Measurements from ENCODE around the gene UPF3A.
"Not testable (repeated sequence)": the region's sequence is repeated elsewhere in the genome, so short reads cannot be mapped to it uniquely, and the experiment has no call there.

UPF3A gene, protein sequence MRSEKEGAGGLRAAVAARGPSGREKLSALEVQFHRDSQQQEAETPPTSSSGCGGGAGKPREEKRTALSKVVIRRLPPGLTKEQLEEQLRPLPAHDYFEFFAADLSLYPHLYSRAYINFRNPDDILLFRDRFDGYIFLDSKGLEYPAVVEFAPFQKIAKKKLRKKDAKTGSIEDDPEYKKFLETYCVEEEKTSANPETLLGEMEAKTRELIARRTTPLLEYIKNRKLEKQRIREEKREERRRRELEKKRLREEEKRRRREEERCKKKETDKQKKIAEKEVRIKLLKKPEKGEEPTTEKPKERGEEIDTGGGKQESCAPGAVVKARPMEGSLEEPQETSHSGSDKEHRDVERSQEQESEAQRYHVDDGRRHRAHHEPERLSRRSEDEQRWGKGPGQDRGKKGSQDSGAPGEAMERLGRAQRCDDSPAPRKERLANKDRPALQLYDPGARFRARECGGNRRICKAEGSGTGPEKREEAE

DNA sequence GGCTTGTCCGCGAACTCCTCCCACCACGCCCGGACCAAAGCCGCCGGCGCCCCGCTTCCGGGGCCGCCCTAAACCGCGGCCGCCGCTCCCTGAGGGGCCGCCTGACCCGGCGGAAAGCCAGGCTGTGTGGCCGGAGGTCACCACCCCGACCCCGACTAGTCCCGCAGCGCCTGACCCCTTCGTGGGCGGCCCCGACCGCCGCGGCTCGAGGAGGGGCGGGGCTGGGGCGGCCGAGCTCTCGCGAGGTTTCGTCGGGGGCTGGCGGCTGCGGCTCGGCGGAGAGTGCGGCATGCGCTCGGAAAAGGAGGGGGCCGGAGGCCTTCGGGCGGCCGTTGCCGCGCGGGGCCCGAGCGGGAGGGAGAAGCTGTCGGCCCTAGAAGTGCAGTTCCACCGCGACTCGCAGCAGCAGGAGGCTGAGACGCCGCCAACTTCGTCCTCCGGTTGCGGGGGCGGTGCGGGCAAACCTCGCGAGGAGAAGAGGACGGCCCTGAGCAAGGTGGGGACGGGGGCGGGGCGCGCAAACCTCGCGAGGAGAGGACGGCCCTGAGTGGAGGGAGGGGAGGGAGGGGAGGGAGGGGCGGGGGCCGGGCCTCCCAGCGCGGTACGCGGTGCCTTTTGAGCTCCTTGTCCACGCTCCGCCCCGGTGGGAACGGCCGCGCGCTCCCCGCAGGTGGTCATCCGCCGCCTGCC is at the start of gene UPF3A:
Gene UPF3A (plus strand): TSS at position 251 of the 690 bp plus-strand sequence. CDS start 39 bp downstream, at position 290.
- peak; percentile 71 to 79 for DNase-seq (ENCODE audit: low read depth in 2 of 2, low spot score in 1 of 2)

DNA sequence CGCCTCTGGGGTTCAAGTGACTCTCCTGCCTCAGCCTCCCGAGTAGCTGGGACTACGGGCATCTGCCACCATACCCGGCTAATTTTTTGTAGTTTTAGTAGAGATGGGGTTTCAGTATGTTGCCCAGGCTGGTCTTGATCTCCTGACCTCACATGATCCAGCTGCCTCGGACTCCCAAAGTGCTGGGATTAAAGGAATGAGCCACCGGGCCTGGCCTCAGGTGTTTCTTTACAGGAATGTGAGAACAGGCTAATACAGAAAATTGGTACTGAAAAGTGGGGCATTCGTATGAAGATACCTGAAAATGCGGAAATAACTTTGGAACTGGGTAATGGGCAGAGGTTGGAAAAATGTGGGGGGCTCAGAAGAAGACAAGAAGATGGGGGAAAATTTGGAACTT is 49.5 kb upstream of the UPF3A start:
- no peak for DNase-seq (ENCODE audit: low read depth in 2 of 2, low spot score in 1 of 2)

DNA sequence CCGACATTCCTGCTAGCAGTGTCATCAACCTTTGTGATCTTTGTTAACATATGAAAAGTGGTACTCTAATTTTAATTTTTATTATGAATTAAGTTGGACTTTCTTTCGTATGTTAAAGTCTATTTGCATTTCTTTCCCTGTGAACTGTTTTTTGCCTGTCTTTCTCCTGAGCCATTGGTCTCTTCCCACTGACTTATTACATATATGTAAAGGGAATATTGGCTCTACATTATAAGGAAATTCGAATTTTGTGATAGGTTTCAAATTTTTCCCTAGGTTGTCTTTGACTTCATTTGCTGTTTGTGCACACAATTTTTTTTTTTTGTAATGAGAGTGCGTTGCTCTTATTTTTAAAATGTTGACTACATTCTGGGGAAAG is 47.1 kb upstream of the UPF3A start:
- no peak for DNase-seq (ENCODE audit: low read depth in 2 of 2, low spot score in 1 of 2)

DNA sequence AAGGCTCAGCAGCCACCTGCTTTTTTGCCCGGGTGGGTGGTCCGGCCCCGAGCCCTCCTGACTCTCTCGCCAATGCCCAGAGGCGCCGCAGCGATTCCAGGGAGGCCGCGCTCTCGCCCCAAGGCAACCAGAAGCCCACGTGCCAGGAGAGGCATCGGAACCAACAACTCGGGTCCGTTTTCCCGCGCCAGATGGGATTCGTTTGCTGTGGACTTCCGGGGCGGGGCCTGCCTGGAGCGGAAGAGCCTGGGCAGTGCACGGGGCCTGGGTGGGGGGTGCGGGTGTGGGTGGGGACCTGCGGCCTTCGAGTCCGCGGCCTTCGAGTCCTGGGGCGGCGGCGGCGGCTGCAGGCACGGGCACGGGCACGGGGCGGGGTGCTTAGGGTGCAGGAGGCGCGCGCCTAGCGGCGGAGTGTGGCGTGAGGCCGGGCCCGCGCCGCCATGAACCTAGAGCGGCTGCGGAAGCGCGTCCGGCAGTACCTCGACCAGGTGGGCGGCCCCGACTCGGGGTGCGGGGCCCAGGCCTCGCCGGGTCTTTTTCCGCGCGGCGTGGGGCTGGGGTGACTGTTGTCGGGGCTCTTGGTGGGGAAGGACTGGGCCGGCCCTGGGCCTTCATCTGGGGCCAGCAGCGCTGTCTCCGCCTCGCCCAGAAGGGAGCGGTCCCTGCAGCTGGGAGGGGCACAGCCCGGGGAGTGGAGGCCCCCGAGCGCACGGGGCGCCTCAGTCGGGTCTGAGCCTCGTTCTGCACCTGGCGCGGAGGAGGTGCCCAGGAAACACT is 46.6 kb upstream of the UPF3A start, which contains the start of gene CDC16:
Gene CDC16 (plus strand): TSS at position 253 of the 777 bp plus-strand sequence. CDS start 188 bp downstream, at position 441.
- DNase-seq (ENCODE audit: low read depth in 2 of 2, low spot score in 1 of 2): peak; percentile 56 to 72

DNA sequence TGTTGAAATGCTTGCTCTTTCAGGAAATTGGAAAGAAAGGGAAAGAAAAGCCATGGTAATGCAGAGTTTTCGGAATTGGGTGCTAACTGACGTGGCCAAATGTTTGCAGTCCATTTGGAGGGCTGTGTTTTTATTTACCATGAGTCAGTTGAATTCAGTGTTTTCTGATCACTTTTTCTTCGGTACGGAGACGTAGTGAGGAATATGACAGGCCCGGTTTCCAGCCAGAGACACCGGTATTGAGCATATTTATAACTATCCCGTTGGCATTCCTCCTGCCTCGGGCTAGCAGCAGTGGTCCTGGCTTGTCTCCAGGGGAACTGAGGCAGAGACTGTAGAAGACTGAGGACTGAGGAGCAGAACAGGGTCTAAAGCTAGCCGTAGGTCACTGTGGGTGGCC is 45.7 kb upstream of the UPF3A start:
- DNase-seq (ENCODE audit: low read depth in 2 of 2, low spot score in 1 of 2): no peak

DNA sequence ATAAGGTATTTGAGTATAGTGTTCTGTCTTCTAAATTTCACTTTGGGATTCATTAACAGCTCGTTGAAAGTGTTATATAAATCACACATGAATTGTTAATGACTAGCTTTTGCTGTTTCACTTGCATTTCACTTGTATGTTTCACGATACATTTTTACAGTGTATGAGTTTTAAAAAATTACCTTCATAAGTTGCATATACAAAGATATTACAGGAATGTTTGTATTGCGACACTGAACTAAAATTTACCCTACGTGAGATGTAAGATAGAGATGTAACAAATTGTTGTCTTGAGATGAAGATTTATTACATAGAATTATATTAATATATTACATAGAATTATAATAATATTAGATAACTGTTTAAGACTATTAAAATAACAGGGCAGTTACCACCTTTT is 45.2 kb upstream of the UPF3A start:
- no peak for DNase-seq (ENCODE audit: low read depth in 2 of 2, low spot score in 1 of 2)

DNA sequence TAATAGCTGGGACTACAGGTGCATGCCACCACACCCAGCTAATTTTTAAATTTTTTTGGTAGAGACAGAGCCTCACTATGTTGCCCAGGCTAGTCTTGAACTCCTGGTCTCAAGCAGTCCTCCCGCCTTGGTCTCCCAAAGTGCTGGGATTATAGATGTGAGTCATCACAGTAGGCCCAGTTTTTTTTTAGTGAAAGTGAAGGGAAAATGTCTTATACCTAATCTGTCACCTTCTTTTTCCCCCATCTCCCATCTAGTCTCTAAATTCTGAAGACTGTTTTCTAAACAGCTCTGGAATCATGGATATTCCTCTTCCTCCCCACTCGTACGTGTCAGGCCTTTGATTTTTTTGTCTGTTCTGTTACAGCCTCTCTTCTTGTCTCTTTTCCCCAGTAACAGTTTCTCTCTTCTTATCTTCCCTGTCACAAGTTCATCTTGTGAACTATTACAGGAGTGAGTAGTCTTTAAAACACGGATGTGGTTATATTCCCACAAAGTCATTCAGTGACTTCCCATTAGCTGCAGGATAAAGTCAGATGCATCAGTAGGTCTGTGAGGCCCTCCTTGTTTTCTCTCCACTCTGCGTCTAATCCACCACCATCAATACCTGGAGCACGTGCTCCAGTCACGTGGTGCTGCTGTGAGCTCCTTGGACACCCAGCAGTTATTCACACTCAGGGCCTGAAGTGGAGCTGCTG is 43.8 kb upstream of the UPF3A start:
- no peak for DNase-seq (ENCODE audit: low read depth in 2 of 2, low spot score in 1 of 2)

DNA sequence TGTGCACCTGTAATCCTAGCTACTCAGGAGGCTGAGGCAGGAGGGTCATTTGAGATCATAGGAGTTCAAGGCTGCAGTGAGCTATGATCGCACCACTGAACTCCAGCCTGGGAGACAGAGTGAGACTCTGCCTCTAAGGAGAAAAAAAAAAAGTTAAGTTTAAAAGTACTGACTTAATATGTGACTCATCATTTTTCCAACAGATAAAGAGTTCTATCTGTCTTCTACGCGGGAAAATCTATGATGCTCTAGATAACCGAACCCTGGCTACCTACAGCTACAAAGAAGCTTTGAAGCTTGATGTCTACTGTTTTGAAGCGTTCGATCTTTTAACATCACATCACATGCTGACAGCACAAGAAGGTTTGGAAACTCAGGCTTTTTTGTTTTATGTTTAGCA is 39.5 kb upstream of the UPF3A start:
- no peak for DNase-seq (ENCODE audit: low read depth in 2 of 2, low spot score in 1 of 2)

DNA sequence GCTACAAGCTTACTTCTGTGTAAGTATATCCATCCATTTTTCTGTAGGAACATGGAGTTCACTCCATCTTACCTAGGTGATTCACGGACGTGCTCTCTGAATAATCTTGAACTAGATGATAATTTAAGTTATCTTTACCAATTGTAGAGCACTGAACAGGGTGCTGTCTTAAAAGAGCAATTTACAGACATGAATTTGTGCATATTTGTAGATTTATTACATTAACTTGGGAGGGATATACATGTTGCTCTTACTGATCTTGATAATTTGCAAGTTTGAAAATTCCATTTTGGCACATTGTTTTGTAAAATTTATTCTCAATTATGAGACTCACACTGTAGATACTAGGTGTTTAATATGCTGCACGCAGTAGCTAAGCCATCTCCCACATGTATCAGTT is 37.4 kb upstream of the UPF3A start:
- DNase-seq (ENCODE audit: low read depth in 2 of 2, low spot score in 1 of 2): no peak

DNA sequence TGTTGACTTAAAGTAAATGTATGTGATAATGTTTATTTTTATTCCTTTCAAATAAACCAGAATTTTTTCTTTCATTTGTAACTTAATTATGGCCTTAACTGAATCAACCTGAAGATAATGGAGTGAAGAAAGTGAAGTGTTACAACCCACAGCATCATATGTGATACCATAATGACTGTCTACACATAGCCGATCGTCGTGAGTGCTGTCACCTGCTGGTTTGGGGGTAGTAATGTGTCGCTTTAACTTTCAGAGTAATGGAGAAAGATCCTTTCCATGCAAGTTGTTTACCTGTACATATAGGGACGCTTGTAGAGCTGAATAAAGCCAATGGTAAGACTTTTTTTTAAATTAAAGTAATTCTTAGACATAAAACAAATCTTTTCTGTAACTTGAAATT is 36.8 kb upstream of the UPF3A start:
- no peak for DNase-seq (ENCODE audit: low read depth in 2 of 2, low spot score in 1 of 2)

DNA sequence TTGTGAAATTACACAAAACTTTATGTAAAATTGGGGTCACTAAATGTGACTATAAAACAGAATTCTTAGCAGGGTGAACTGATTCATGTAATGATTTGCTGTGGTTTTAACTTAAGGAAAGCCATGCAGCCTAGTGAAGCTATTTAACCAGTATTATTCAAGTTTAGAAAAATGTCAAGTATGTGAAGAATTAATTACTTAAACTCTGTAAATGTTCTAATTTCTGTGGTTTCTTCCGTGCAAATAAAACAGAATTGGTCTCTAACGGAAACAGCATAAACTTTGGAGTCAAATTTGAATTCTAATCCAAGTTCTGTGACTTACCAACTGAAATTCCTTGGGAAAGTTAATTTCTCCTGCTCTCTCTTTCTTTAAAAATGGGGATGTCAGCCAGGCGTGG is 33.4 kb upstream of the UPF3A start:
- no peak for DNase-seq (ENCODE audit: low read depth in 2 of 2, low spot score in 1 of 2)

DNA sequence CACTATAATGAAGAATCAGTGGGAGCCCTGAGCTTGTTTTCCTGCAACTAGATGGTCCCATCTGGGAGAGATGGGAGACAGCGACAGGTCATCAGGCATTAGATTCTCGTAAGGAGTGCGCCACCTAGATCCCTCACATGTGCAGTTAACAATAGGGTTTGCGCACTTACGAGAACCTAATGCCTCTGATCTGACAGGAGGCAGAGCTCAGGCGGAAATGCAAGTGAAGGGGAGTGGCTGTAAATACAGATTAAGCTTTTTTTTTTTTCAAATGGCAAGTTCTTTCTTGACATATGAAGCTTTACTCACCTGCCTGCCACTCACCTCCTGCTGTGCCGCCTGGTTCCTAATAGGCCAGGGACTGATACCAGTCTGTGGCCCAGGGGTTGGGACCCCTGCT is 32.3 kb upstream of the UPF3A start:
- no peak for DNase-seq (ENCODE audit: low read depth in 2 of 2, low spot score in 1 of 2)

DNA sequence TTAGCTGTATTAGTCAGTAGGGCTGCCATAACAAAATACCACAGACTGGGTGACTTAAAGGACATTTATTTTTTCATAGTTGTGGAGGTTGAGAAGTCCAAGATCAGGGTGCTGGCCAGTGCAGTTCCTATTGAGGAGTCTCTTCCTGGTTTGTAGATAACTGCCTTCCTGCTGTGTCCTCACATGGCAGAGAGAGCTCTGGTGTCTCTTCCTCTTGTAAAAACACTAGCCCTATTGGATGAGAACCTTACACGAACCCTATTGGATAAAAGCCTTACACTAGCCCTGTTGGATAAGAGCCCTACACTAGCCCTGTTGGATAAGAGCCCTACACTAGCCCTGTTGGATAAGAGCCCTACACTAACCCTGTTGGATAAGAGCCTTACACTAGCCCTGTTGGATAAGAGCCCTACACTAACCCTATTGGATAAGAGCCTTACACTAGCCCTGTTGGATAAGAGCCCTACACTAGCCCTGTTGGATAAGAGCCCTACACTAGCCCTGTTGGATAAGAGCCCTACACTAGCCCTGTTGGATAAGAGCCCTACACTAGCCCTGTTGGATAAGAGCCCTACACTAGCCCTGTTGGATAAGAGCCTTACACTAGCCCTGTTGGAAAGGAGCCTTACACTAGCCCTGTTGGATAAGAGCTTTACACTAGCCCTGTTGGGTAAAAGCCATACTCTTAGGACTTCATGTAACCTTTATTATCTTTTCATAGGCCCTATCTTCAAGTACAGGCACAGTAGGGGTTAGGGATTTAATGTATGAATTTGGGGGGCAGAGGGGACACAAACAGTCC is 29.6 kb upstream of the UPF3A start:
- DNase-seq (ENCODE audit: low read depth in 2 of 2, low spot score in 1 of 2): not testable (repeated sequence)

DNA sequence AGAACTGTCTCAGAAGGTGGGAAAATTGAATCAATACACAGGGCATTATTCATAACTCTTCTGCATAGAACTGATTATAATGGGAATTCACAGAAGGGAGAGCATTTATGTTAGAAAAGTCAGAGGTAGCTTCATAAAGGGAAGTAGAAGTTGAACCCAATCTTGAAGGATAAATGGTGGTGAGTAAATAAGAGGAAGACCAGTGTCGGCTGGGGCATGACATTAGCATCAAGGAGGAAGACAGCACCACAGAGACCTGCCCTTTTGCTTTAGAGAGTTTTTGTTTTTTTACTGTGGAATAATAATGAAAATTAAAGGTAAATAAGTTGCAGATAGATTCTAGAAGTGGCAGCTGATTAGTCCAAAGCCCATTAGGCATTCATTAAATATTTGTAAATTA is 24.9 kb upstream of the UPF3A start:
- DNase-seq (ENCODE audit: low read depth in 2 of 2, low spot score in 1 of 2): no peak

DNA sequence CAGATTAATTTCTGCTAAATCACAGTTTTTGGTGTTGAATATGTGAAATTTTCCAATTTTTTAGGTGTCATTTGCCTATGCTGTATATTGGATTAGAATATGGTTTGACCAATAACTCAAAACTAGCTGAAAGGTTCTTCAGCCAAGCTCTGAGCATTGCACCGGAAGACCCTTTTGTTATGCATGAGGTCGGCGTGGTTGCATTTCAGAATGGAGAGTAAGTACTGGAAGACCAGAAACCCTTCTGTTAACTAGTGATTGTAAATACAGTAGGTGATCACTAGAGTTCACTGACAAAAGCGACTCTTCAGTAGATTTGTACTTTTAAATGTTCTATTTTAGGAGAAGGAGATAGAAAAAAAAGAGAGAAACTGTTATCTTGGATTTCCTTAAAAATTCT is 24.4 kb upstream of the UPF3A start:
- no peak for DNase-seq (ENCODE audit: low read depth in 2 of 2, low spot score in 1 of 2)

DNA sequence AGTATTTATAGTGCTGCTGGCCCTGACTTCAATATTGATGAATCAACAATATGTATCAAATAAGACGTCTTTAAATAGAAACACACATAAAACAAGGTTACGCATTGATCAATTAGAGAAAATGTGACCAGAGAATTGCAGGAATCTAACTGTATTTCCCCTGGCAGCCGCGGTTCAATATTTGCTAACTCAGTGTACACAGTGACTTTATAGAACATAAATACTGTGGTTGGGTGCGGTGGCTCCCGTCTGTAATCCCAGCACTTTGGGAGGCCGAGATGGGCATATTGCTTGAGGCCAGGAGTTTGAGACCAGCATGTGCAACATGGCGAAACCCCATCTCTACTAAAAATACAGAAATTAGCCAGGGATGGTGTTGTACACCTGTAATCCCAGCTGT is 22.8 kb upstream of the UPF3A start:
- no peak for DNase-seq (ENCODE audit: low read depth in 2 of 2, low spot score in 1 of 2)

DNA sequence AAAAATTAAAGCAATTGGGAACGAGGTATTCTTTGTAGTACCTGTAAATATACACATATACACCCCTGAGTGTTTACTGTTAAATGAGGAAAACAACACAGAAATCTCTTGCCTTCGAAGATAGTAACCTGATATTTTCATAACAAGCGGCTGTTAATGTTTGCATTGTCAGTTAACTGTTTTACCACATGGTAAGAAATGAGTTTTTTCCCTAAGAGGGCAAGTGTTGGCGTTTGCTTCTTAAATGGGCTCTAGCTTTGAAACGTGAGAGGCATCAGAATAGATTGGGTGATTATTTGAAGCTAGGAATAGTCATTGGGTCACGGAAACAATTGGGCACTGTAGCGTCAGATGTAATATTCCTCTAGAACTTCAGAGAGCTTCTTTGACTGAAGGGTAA is 22.0 kb upstream of the UPF3A start:
- no peak for DNase-seq (ENCODE audit: low read depth in 2 of 2, low spot score in 1 of 2)

DNA sequence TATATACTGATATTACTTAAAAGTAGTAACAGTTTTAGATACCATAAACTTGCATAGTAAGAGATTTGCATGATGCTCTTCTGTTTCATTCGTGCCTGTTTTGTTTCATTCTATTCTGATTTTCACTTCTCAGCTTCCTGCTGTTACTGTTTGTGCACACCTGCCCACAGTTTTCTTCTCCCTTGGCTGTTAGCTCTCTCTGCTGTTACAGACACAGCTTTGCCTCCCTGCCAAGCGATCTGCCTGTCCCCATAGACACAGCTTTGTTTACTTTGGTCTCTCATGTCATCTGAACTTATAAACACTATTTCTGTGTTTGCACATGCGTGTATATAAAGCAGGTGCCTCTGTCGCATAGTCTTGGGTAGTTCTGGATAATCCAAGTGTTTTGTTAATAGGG is 21.4 kb upstream of the UPF3A start:
- no peak for DNase-seq (ENCODE audit: low read depth in 2 of 2, low spot score in 1 of 2)

DNA sequence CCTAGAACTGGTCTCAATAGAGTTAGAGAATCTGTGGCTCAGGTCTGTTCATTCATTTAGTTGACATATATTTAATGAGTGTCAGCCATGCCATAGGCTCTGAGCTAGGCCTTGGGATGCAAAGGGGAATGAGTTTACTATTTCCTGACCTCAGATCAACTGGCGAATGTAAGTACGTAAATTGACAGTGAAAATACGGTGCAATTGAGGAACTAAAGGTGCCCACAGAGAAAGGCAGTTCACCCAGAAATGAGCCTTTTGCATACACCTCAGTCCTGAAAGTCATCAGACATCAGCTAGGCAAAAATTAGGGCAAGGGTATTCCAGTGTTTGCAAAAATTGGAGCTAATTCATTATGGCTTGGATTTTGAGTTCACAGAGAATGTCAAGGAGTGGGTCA is 20.6 kb upstream of the UPF3A start:
- DNase-seq (ENCODE audit: low read depth in 2 of 2, low spot score in 1 of 2): no peak

DNA sequence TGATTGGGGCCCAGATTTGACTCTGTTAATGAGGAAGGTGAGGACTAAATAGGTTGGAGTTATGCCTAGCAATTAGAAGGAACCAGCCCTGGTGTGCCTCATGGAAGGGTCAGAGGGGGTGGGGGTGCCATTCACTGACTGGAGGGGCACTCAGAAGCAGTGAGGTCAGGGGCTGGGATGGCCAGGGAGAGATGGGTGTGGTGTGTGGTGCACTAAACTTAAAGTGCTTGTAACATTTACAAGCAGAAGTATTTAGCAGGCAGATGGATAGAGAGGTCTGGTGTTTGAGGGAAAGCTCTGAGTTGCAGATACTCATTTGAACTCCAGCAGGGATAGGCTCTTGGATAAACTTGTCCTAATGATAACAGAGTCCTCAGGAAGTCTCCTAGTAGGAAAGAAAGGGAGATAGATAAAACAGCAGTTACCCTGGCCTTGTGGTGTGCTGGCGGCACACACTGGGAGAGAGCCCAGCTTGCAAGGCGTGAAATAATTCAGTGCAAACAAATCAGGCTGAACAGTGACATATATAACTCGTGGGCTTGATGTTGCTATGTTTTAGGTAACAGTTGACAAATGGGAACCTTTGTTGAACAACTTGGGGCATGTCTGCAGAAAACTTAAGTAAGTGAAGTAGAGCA is 20.0 kb upstream of the UPF3A start:
- DNase-seq (ENCODE audit: low read depth in 2 of 2, low spot score in 1 of 2): no peak

Data from stimulated activated CD8-positive, alpha-beta memory T cell treated with anti-CD3 and anti-CD28 coated beads, Interleukin-4, amount 100 ng/mL, for 1 hour (primary cell).